Thyroid gland (tissue), 4 donors: ENCODE measurements around the gene PI4K2A.

Experiments used
- POLR2A ChIP-seq, 2 donors: fragments of 450-650 bp; IDR thresholded peaks; one replicate each; pipeline ENCODE4 v1.6.1; 2017; ENCODE audit warnings: antibody characterized with exemption in 2 of 2, mild to moderate bottlenecking in 2 of 2, moderate library complexity in 1 of 2
- TF ChIP-seq, protein P1 (sequence below), 6 experiments: fragments of 200-600 bp in 3 of 6; fragments of 450-650 bp in 3 of 6; sonication (generic) in 3 of 6; IDR thresholded peaks; one replicate each; pipeline ENCODE4 v1.5.1; 2016 to 2019; ENCODE audit warnings: antibody characterized with exemption in 6 of 6, mild to moderate bottlenecking in 2 of 6, inconsistent platforms in 1 of 6, moderate library complexity in 1 of 6

DNA sequence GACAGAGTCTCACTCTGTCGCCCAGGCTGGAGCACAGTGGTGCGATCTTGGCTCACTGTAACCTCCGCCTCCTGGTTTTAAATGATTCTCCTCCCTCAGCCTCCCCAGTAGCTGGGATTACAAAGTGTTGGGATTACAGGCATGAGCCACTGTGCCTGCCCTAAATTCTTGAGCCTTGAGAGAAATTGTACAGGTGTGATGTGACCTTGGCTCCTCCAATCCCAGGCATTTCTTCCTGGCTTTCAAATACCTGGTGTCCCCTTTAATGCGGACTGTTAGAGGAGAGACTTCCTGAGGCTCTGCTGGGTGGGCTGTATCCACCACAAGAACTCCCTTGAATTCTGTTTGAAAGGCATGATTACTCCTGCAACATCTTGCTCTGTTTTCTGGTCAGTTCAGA lies 22.2 kb upstream of the PI4K2A start:
- TF ChIP-seq, protein P1, sequence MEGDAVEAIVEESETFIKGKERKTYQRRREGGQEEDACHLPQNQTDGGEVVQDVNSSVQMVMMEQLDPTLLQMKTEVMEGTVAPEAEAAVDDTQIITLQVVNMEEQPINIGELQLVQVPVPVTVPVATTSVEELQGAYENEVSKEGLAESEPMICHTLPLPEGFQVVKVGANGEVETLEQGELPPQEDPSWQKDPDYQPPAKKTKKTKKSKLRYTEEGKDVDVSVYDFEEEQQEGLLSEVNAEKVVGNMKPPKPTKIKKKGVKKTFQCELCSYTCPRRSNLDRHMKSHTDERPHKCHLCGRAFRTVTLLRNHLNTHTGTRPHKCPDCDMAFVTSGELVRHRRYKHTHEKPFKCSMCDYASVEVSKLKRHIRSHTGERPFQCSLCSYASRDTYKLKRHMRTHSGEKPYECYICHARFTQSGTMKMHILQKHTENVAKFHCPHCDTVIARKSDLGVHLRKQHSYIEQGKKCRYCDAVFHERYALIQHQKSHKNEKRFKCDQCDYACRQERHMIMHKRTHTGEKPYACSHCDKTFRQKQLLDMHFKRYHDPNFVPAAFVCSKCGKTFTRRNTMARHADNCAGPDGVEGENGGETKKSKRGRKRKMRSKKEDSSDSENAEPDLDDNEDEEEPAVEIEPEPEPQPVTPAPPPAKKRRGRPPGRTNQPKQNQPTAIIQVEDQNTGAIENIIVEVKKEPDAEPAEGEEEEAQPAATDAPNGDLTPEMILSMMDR (IDR thresholded peaks at IDR 0.05): no peak
- TF ChIP-seq POLR2A (IDR thresholded peaks at IDR 0.05): no peak
